ENCODE results near the gene PAPLN.

The PAPLN gene

DNA sequence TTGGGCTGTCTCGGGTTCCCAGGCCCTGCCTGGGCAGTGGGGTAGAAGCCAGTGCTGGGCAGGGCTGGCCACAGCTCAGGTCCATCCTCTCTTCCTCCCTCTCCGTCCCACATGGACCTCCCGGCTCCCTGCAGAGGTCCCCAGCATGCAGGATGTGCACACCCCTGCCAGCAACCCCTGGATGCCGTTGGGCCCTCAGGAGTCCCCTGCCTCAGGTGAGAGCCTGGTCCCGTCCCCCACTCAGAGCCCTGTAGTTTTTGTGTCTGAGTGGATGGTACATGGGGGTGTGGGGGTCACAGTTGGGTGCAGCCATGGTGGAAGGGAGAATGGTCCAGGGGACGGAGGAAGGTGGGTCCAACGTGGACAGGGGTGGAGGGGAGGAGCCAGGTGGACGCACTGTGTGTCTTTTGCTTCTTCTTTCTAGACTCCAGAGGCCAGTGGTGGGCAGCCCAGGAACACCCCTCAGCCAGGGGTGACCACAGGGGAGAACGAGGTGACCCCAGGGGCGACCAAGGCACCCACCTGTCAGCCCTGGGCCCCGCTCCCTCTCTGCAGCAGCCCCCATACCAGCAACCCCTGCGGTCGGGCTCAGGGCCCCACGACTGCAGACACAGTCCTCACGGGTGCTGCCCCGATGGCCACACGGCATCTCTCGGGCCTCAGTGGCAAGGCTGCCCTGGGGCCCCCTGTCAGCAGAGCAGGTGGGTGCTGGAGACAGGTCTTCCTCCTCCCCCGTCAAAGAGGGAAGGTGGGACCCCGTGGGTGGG, 21.7 kb downstream of the PAPLN start:
- Histone ChIP-seq H3K4me1 (ENCODE audit: low read length) (peaks cover 5% of the 10 kb centered on the region), H3K36me3 (replicated peaks; ENCODE audit: low read depth, low read length) (no peaks in the 10 kb centered on the region), H2AFZ (ENCODE audit: low read depth, low read length) (no peak overlapping the region), H3K79me2 (ENCODE audit: low read length) (no peaks in the 10 kb centered on the region), H3K4me3 (ENCODE audit: low read length) (no peak overlapping the region), H3K9me3 (ENCODE audit: insufficient read depth, low read length) (no peaks in the 10 kb centered on the region), H3K27me3 (ENCODE audit: low read depth, low read length) (no peaks in the 10 kb centered on the region; the same call in 1 of the 2 replicates), H3K9ac (ENCODE audit: low read length) (no peak overlapping the region), H3K27ac (ENCODE audit: low read length) (no peak overlapping the region), H3K4me2 (ENCODE audit: low read length) (no peak overlapping the region), H4K20me1 (ENCODE audit: insufficient read depth, low read length) (no peaks in the 10 kb centered on the region)
- TF ChIP-seq, protein P1, sequence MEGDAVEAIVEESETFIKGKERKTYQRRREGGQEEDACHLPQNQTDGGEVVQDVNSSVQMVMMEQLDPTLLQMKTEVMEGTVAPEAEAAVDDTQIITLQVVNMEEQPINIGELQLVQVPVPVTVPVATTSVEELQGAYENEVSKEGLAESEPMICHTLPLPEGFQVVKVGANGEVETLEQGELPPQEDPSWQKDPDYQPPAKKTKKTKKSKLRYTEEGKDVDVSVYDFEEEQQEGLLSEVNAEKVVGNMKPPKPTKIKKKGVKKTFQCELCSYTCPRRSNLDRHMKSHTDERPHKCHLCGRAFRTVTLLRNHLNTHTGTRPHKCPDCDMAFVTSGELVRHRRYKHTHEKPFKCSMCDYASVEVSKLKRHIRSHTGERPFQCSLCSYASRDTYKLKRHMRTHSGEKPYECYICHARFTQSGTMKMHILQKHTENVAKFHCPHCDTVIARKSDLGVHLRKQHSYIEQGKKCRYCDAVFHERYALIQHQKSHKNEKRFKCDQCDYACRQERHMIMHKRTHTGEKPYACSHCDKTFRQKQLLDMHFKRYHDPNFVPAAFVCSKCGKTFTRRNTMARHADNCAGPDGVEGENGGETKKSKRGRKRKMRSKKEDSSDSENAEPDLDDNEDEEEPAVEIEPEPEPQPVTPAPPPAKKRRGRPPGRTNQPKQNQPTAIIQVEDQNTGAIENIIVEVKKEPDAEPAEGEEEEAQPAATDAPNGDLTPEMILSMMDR (IDR thresholded peaks at IDR 0.05; ENCODE audit: low read depth, low read length), result no peak
- TF ChIP-seq EZH2phosphoT487 (IDR thresholded peaks at IDR 0.05; ENCODE audit: low read depth), result no peak

DNA sequence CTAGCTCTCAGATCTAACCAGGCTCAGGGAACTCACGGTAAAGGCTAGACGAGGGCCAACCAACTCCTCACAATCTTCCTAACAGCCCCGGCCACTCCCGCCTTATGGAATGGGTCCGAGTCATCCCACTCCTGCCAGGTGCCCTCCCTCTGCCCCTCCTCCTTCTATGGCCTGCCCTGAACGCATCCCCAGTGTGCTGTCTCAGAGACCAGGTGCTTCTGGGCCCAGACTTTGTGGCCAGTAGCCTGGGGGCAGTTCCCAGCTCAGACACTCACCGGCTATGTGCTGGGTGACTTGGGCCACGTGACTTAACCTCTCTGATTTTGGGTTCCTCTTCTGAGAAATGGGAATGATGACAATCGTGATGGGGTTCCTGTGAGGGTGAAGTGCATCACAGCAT, 22.5 kb downstream of the PAPLN start:
- TF ChIP-seq, protein P1 (IDR thresholded peaks at IDR 0.05; ENCODE audit: low read depth, low read length), result no peak
- Histone ChIP-seq H3K9me3 (ENCODE audit: insufficient read depth, low read length) (no peaks in the 10 kb centered on the region), H3K4me1 (ENCODE audit: low read length) (peaks cover 5% of the 10 kb centered on the region), H4K20me1 (ENCODE audit: insufficient read depth, low read length) (no peaks in the 10 kb centered on the region), H3K79me2 (ENCODE audit: low read length) (no peaks in the 10 kb centered on the region), H3K4me2 (ENCODE audit: low read length) (no peak overlapping the region), H3K4me3 (ENCODE audit: low read length) (no peak overlapping the region), H3K27me3 (ENCODE audit: low read depth, low read length) (no peaks in the 10 kb centered on the region; the same call in 1 of the 2 replicates), H3K27ac (ENCODE audit: low read length) (no peak overlapping the region), H3K9ac (ENCODE audit: low read length) (no peak overlapping the region), H2AFZ (ENCODE audit: low read depth, low read length) (no peak overlapping the region), H3K36me3 (replicated peaks; ENCODE audit: low read depth, low read length) (no peaks in the 10 kb centered on the region)

DNA sequence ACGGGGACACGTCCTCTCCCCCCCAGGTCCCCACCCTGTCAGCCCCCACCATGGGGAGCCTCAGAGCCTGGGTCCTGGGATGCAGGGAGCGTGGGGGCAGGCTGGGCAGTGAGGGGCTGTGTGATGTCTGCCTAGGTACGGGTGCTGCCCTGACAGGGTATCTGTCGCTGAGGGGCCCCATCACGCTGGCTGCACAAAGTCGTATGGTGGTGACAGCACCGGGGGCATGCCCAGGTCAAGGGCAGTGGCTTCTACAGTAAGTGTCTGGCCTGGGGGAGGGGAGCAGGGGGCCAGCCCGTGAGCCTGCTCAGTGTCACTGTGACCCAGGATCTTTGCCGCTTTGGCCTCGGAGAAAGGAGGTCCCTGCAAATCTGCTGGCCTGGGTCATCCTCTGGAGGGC, 23.3 kb downstream of the PAPLN start:
- H3K27me3 ChIP-seq (ENCODE audit: low read depth, low read length), result no peaks in the 10 kb centered on the region; the same call in 1 of the 2 replicates
- TF ChIP-seq EZH2phosphoT487 (IDR thresholded peaks at IDR 0.05; ENCODE audit: low read depth), result no peak
- no peaks in the 10 kb centered on the region for H3K79me2 ChIP-seq (ENCODE audit: low read length)
- no peak overlapping the region for H3K27ac ChIP-seq (ENCODE audit: low read length)
- H3K4me3 ChIP-seq (ENCODE audit: low read length), result no peak overlapping the region
- H4K20me1 ChIP-seq (ENCODE audit: insufficient read depth, low read length), result no peaks in the 10 kb centered on the region
- H3K9me3 ChIP-seq (ENCODE audit: insufficient read depth, low read length), result no peaks in the 10 kb centered on the region
- H3K4me2 ChIP-seq (ENCODE audit: low read length), result no peak overlapping the region
- no peaks in the 10 kb centered on the region for H3K36me3 ChIP-seq (replicated peaks; ENCODE audit: low read depth, low read length)
- H3K9ac ChIP-seq (ENCODE audit: low read length), result no peak overlapping the region
- H3K4me1 ChIP-seq (ENCODE audit: low read length), result peaks cover 5% of the 10 kb centered on the region
- no peak overlapping the region for H2AFZ ChIP-seq (ENCODE audit: low read depth, low read length)

DNA sequence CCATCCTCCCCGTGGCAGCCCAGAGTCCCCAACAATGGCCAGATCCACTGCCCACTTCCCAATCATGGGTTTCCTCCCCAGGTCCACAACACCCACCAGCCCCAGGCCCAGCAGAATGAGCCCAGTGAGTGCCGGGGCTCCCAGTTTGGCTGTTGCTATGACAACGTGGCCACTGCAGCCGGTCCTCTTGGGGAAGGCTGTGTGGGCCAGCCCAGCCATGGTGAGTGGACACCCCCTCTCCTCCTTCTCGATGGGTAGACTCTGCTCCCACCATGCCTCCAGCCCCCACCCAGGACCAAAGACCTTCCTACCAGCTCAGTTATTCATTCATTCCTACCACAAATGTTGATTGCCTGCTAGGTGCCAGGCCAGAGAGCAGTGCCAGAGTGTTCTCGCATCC, 23.8 kb downstream of the PAPLN start:
- H2AFZ ChIP-seq (ENCODE audit: low read depth, low read length), result no peak overlapping the region
- TF ChIP-seq, protein P1 (IDR thresholded peaks at IDR 0.05; ENCODE audit: low read depth, low read length), result no peak
- no peak for TF ChIP-seq EZH2phosphoT487 (IDR thresholded peaks at IDR 0.05; ENCODE audit: low read depth)
- H3K79me2 ChIP-seq (ENCODE audit: low read length), result no peaks in the 10 kb centered on the region
- H3K4me3 ChIP-seq (ENCODE audit: low read length), result no peak overlapping the region
- no peaks in the 10 kb centered on the region for H4K20me1 ChIP-seq (ENCODE audit: insufficient read depth, low read length)
- no peaks in the 10 kb centered on the region; the same call in 1 of the 2 replicates for H3K27me3 ChIP-seq (ENCODE audit: low read depth, low read length)
- peaks cover 5% of the 10 kb centered on the region for H3K4me1 ChIP-seq (ENCODE audit: low read length)
- H3K9ac ChIP-seq (ENCODE audit: low read length), result no peak overlapping the region
- no peaks in the 10 kb centered on the region for H3K36me3 ChIP-seq (replicated peaks; ENCODE audit: low read depth, low read length)
- H3K9me3 ChIP-seq (ENCODE audit: insufficient read depth, low read length), result no peaks in the 10 kb centered on the region
- no peak overlapping the region for H3K4me2 ChIP-seq (ENCODE audit: low read length)
- no peak overlapping the region for H3K27ac ChIP-seq (ENCODE audit: low read length)
